K562 (cell line): Measurements from ENCODE around the gene PPT2. TPM values are rescaled to one million over a fixed set of nuclear protein-coding genes. Genes with fewer than 3 reads are reported as not detected.
A peak's percentile ranks its signal among the peaks of the same experiment; 100 is the strongest.

Source experiments
- ATF4 ChIP-seq: fragments of 450-650 bp; formaldehyde crosslinking; IDR thresholded peaks from 2 replicates; pipeline ENCODE4 v1.4.0; 2022; ENCODE audit warnings: mild to moderate bottlenecking, moderate library complexity
- IFI16 ChIP-seq: fragments of 250-450 bp; sonication (Bioruptor Pico); IDR thresholded peaks from 2 replicates; pipeline ENCODE4 v2.1.2; 2022; ENCODE audit warnings: mild to moderate bottlenecking, inconsistent platforms
- KAT2B ChIP-seq: IDR thresholded peaks from one replicate; pipeline ENCODE4 v1.6.1; 2012; ENCODE audit warnings: low read depth, mild to moderate bottlenecking, control low read depth, inconsistent platforms, low read length, moderate library complexity
- PRMT5 ChIP-seq: sonication (generic); formaldehyde crosslinking; IDR thresholded peaks from 2 replicates; pipeline ENCODE4 v1.5.0; 2020; ENCODE audit warnings: missing genetic modification reagents
- SMARCA5 ChIP-seq: fragments of 450-650 bp; IDR thresholded peaks from 2 replicates; pipeline ENCODE4 v1.6.1; 2016
- polyA plus RNA-seq, 8 experiments: library from polyadenylated mRNA; depleted of rRNA in 4 of 8; stranded (reverse) in 5 of 8; unstranded in 3 of 8; fragments of >200 nt; fragmentation: Nextera tagmentation in 2 of 8; fragmentation: Illumina TruSeq in 1 of 8; extraction: Ambion mirVana in 2 of 8; extraction: Trizol in 1 of 8; gene quantifications; 2 replicates each; pipeline versions ENCODE4 v1.2.1 to v1.2.3, GENCODE V29; 2011 to 2014; ENCODE audit warnings: inconsistent platforms in 1 of 8, missing spikeins in 1 of 8
- total RNA-seq, 7 experiments: library from RNA; depleted of rRNA in 6 of 7; stranded (reverse); fragments of >200 nt in 6 of 7; fragmentation: Illumina TruSeq in 2 of 7; extraction: Trizol in 2 of 7; gene quantifications; 2 replicates each; pipeline versions ENCODE4 v1.2.1 to v1.2.3, GENCODE V29; 2011 to 2021; ENCODE audit warnings: low replicate concordance in 1 of 7
- TF ChIP-seq, protein P1 (sequence below): fragments of 250-450 bp; sonication (Bioruptor Pico); IDR thresholded peaks from 2 replicates; pipeline ENCODE4 v1.4.0; 2020
- TF ChIP-seq, protein P2 (sequence below), 3 experiments: IDR thresholded peaks in 2 of 3; conservative IDR thresholded peaks in 1 of 3; 2 replicates each; pipeline ENCODE4 v1.5.1; 2011 to 2012; ENCODE audit warnings: low read length in 3 of 3, mild to moderate bottlenecking in 3 of 3, control low read depth in 2 of 3, improper control_type of control experiment in 1 of 3, inconsistent platforms in 1 of 3, low read depth in 1 of 3, mixed read lengths in 1 of 3, moderate library complexity in 1 of 3; ENCODE audit not compliant: insufficient read depth in 2 of 3
- TF ChIP-seq, protein P3 (sequence below): fragments of 450-650 bp; IDR thresholded peaks from 2 replicates; pipeline ENCODE4 v1.6.1; 2017; ENCODE audit warnings: antibody characterized with exemption, mild to moderate bottlenecking

Gene PPT2
- total and polyA plus RNA-seq, 9 of the 15 experiments (the other 6 are each of a cell fraction or from before 2014, with no cell fraction given), result 27.4 to 98.8 (median 69.9) TPM

GRCh38 chr6:32152769-32153563 is 975 bp upstream of the PPT2 start (continued):
- TF ChIP-seq ATF4 (CRISPR knock-in tag) (0 out of 2 replicates have a peak, but pooled peaks have one; percentile 24), PRMT5 (CRISPR knock-in tag) (no peak), IFI16 (no peak), KAT2B (no peak), SMARCA5 (no peak)
- TF ChIP-seq, protein P1, sequence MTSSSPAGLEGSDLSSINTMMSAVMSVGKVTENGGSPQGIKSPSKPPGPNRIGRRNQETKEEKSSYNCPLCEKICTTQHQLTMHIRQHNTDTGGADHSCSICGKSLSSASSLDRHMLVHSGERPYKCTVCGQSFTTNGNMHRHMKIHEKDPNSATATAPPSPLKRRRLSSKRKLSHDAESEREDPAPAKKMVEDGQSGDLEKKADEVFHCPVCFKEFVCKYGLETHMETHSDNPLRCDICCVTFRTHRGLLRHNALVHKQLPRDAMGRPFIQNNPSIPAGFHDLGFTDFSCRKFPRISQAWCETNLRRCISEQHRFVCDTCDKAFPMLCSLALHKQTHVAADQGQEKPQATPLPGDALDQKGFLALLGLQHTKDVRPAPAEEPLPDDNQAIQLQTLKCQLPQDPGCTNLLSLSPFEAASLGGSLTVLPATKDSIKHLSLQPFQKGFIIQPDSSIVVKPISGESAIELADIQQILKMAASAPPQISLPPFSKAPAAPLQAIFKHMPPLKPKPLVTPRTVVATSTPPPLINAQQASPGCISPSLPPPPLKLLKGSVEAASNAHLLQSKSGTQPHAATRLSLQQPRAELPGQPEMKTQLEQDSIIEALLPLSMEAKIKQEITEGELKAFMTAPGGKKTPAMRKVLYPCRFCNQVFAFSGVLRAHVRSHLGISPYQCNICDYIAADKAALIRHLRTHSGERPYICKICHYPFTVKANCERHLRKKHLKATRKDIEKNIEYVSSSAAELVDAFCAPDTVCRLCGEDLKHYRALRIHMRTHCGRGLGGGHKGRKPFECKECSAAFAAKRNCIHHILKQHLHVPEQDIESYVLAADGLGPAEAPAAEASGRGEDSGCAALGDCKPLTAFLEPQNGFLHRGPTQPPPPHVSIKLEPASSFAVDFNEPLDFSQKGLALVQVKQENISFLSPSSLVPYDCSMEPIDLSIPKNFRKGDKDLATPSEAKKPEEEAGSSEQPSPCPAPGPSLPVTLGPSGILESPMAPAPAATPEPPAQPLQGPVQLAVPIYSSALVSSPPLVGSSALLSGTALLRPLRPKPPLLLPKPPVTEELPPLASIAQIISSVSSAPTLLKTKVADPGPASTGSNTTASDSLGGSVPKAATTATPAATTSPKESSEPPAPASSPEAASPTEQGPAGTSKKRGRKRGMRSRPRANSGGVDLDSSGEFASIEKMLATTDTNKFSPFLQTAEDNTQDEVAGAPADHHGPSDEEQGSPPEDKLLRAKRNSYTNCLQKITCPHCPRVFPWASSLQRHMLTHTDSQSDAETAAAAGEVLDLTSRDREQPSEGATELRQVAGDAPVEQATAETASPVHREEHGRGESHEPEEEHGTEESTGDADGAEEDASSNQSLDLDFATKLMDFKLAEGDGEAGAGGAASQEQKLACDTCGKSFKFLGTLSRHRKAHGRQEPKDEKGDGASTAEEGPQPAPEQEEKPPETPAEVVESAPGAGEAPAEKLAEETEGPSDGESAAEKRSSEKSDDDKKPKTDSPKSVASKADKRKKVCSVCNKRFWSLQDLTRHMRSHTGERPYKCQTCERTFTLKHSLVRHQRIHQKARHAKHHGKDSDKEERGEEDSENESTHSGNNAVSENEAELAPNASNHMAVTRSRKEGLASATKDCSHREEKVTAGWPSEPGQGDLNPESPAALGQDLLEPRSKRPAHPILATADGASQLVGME (CRISPR knock-in tag), result no peak
- TF ChIP-seq, protein P2, sequence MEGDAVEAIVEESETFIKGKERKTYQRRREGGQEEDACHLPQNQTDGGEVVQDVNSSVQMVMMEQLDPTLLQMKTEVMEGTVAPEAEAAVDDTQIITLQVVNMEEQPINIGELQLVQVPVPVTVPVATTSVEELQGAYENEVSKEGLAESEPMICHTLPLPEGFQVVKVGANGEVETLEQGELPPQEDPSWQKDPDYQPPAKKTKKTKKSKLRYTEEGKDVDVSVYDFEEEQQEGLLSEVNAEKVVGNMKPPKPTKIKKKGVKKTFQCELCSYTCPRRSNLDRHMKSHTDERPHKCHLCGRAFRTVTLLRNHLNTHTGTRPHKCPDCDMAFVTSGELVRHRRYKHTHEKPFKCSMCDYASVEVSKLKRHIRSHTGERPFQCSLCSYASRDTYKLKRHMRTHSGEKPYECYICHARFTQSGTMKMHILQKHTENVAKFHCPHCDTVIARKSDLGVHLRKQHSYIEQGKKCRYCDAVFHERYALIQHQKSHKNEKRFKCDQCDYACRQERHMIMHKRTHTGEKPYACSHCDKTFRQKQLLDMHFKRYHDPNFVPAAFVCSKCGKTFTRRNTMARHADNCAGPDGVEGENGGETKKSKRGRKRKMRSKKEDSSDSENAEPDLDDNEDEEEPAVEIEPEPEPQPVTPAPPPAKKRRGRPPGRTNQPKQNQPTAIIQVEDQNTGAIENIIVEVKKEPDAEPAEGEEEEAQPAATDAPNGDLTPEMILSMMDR (IDR thresholded peaks at IDR 0.05 in 2 of 3, conservative IDR thresholded peaks at IDR 0.05 in 1 of 3; ENCODE audit: insufficient read depth in 2 of 3, low read depth in 1 of 3, low read length in 3 of 3), result no peak
- TF ChIP-seq, protein P3, sequence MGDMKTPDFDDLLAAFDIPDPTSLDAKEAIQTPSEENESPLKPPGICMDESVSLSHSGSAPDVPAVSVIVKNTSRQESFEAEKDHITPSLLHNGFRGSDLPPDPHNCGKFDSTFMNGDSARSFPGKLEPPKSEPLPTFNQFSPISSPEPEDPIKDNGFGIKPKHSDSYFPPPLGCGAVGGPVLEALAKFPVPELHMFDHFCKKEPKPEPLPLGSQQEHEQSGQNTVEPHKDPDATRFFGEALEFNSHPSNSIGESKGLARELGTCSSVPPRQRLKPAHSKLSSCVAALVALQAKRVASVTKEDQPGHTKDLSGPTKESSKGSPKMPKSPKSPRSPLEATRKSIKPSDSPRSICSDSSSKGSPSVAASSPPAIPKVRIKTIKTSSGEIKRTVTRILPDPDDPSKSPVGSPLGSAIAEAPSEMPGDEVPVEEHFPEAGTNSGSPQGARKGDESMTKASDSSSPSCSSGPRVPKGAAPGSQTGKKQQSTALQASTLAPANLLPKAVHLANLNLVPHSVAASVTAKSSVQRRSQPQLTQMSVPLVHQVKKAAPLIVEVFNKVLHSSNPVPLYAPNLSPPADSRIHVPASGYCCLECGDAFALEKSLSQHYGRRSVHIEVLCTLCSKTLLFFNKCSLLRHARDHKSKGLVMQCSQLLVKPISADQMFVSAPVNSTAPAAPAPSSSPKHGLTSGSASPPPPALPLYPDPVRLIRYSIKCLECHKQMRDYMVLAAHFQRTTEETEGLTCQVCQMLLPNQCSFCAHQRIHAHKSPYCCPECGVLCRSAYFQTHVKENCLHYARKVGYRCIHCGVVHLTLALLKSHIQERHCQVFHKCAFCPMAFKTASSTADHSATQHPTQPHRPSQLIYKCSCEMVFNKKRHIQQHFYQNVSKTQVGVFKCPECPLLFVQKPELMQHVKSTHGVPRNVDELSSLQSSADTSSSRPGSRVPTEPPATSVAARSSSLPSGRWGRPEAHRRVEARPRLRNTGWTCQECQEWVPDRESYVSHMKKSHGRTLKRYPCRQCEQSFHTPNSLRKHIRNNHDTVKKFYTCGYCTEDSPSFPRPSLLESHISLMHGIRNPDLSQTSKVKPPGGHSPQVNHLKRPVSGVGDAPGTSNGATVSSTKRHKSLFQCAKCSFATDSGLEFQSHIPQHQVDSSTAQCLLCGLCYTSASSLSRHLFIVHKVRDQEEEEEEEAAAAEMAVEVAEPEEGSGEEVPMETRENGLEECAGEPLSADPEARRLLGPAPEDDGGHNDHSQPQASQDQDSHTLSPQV, result no peak; the same call in 1 of the 2 replicates
